ENCODE data around the gene AHRR. TPM values are rescaled to one million over a fixed set of nuclear protein-coding genes. Genes with fewer than 3 reads are reported as not detected.

AHRR gene
- total and polyA plus RNA-seq, 10 of the 15 experiments (the other 5 are each of a cell fraction or from before 2014, with no cell fraction given): 0.90 to 35.2 (median 19.2) TPM

DNA sequence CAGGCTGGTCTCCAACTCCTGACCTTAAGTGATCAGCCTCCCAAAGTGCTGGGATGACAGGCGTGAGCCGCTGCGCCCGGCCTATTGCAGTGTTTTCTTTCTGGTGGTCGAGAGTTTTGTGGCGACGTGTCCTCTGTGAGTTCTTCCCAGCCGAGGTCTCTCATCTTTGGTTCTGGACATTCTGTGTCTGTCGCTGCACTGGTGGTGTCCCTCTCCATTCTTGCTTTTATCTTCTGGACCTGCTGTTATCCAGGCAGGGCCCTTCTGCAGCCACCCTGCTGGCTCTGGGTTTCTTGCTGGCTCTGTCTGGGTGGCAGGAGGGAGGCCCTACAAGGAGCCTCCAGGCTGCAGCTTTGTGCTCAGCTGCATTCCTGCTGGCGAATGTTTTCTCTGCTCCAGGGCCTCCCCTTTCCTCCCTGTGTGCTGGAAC, 72.3 kb downstream of the AHRR start (continued):
- TF ChIP-seq EGR1 (IDR thresholded peaks at IDR 0.05; ENCODE audit: borderline replicate concordance in 1 of 2, low read depth in 2 of 2, low read length in 2 of 2): no peak
- TF ChIP-seq, protein P1, sequence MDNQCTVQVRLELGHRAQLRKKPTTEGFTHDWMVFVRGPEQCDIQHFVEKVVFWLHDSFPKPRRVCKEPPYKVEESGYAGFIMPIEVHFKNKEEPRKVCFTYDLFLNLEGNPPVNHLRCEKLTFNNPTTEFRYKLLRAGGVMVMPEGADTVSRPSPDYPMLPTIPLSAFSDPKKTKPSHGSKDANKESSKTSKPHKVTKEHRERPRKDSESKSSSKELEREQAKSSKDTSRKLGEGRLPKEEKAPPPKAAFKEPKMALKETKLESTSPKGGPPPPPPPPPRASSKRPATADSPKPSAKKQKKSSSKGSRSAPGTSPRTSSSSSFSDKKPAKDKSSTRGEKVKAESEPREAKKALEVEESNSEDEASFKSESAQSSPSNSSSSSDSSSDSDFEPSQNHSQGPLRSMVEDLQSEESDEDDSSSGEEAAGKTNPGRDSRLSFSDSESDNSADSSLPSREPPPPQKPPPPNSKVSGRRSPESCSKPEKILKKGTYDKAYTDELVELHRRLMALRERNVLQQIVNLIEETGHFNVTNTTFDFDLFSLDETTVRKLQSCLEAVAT (IDR thresholded peaks at IDR 0.05): no peak

GRCh38 chr5:394671-395155, 73.2 kb downstream of the AHRR start:
- H3K27me3 ChIP-seq (replicated peaks in 1 of 2; ENCODE audit: control insufficient read depth in 2 of 2, insufficient read depth in 2 of 2, low read length in 1 of 2): no peaks in the 10 kb centered on the region
- CTCF ChIA-PET: no interaction called here
- WGBS (ENCODE audit: insufficient coverage, insufficient replicate concordance, low lambda C conversion rate, missing lambda C conversion rate): 88% methylated on average over 18 of the region's 18 CpGs
- no peak overlapping the region; the same call in 1 of the 2 replicates for H3K27ac ChIP-seq (ENCODE audit: control insufficient read depth, insufficient read depth)
- no peak overlapping the region; the same call in 1 of the 2 replicates for H3K9ac ChIP-seq (ENCODE audit: control insufficient read depth, insufficient read depth, low read length)
- FAIRE-seq (no peak), DNase-seq (ENCODE audit: low read depth, low spot score) (no peak), ATAC-seq (no peak)
- H3K4me3 ChIP-seq: no peak overlapping the region
- BruUV-seq (replicated peaks): no TSS peak
- no peaks in the 10 kb centered on the region for H3K9me3 ChIP-seq (replicated peaks; ENCODE audit: control insufficient read depth, insufficient read depth, low read length)
- in situ Hi-C loops (cut with MboI) (no loop called here), intact Hi-C loops (cut with micrococcal nuclease; ENCODE audit: unreplicated experiment) (no loop called here)
- RAD21 ChIA-PET (ENCODE audit: unreplicated experiment): no interaction called here
- peaks cover 0 to 12% of the 10 kb centered on the region in 2 experiments; a peak in 2 of 4 replicates for H3K36me3 ChIP-seq (ENCODE audit: control insufficient read depth in 2 of 2, insufficient read depth in 2 of 2, low read length in 1 of 2)
- H2AFZ ChIP-seq (ENCODE audit: control insufficient read depth, low read depth, low read length): no peak overlapping the region
- no peaks in the 10 kb centered on the region for H4K20me1 ChIP-seq (ENCODE audit: control insufficient read depth, insufficient read depth)
- peaks cover 11% of the 10 kb centered on the region for H3K79me2 ChIP-seq (ENCODE audit: control insufficient read depth, insufficient read depth, low read length)
- SMC1A ChIA-PET (ENCODE audit: uncharacterized antibody, unreplicated experiment): interaction anchor here (1.4 to 2.1 kb wide), 3 partner anchors 15 to 75 kb away, joined by 3 to 5 read pairs (median 4); no protein-coding TSS in a partner anchor
- POLR2A ChIA-PET: interaction anchor here (1.2 kb wide), 1 partner anchor 16 kb away, joined by 3 read pairs; no protein-coding TSS in a partner anchor
- peaks cover 38% of the 10 kb centered on the region for H3K4me1 ChIP-seq (ENCODE audit: control insufficient read depth, insufficient read depth, low read length)
- no peak overlapping the region for H3K4me2 ChIP-seq (ENCODE audit: control insufficient read depth, insufficient read depth)
- TF ChIP-seq RCOR1 (conservative IDR thresholded peaks at IDR 0.05; ENCODE audit: low read depth, low read length): no peak
- TF ChIP-seq ASH2L (IDR thresholded peaks at IDR 0.05; ENCODE audit: borderline replicate concordance, low read depth): no peak
- TF ChIP-seq, protein P2, sequence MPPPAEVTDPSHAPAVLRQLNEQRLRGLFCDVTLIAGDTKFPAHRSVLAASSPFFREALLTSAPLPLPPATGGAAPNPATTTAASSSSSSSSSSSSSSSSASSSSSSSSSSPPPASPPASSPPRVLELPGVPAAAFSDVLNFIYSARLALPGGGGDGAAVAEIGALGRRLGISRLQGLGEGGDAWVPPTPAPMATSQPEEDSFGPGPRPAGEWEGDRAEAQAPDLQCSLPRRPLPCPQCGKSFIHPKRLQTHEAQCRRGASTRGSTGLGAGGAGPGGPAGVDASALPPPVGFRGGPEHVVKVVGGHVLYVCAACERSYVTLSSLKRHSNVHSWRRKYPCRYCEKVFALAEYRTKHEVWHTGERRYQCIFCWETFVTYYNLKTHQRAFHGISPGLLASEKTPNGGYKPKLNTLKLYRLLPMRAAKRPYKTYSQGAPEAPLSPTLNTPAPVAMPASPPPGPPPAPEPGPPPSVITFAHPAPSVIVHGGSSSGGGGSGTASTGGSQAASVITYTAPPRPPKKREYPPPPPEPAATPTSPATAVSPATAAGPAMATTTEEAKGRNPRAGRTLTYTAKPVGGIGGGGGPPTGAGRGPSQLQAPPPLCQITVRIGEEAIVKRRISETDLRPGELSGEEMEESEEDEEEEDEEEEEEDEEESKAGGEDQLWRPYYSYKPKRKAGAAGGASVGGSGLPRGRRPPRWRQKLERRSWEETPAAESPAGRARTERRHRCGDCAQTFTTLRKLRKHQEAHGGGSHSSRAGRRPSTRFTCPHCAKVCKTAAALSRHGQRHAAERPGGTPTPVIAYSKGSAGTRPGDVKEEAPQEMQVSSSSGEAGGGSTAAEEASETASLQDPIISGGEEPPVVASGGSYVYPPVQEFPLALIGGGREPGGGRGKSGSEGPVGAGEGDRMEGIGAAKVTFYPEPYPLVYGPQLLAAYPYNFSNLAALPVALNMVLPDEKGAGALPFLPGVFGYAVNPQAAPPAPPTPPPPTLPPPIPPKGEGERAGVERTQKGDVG (CRISPR knock-in tag; IDR thresholded peaks at IDR 0.05): no peak
- TF ChIP-seq HDGF (IDR thresholded peaks at IDR 0.05): peak; percentile 30; the same call in 1 of the 2 replicates
- no peak for TF ChIP-seq TARDBP (IDR thresholded peaks at IDR 0.05; ENCODE audit: borderline replicate concordance)
- TF ChIP-seq, protein P3, sequence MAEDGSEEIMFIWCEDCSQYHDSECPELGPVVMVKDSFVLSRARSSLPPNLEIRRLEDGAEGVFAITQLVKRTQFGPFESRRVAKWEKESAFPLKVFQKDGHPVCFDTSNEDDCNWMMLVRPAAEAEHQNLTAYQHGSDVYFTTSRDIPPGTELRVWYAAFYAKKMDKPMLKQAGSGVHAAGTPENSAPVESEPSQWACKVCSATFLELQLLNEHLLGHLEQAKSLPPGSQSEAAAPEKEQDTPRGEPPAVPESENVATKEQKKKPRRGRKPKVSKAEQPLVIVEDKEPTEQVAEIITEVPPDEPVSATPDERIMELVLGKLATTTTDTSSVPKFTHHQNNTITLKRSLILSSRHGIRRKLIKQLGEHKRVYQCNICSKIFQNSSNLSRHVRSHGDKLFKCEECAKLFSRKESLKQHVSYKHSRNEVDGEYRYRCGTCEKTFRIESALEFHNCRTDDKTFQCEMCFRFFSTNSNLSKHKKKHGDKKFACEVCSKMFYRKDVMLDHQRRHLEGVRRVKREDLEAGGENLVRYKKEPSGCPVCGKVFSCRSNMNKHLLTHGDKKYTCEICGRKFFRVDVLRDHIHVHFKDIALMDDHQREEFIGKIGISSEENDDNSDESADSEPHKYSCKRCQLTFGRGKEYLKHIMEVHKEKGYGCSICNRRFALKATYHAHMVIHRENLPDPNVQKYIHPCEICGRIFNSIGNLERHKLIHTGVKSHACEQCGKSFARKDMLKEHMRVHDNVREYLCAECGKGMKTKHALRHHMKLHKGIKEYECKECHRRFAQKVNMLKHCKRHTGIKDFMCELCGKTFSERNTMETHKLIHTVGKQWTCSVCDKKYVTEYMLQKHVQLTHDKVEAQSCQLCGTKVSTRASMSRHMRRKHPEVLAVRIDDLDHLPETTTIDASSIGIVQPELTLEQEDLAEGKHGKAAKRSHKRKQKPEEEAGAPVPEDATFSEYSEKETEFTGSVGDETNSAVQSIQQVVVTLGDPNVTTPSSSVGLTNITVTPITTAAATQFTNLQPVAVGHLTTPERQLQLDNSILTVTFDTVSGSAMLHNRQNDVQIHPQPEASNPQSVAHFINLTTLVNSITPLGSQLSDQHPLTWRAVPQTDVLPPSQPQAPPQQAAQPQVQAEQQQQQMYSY (CRISPR knock-in tag; IDR thresholded peaks at IDR 0.05): no peak
- no peak for TF ChIP-seq SPI1 (IDR thresholded peaks at IDR 0.05; ENCODE audit: borderline replicate concordance, insufficient read depth, low read depth, low read length)
- TF ChIP-seq MYB (IDR thresholded peaks at IDR 0.05; ENCODE audit: borderline replicate concordance, low read depth, low read length): no peak
- TF ChIP-seq KLF5 (IDR thresholded peaks at IDR 0.05; ENCODE audit: partially characterized antibody): no peak
- no peak for TF ChIP-seq SREBF2 (IDR thresholded peaks at IDR 0.05; ENCODE audit: low read length)
- no peak for TF ChIP-seq BMI1 (IDR thresholded peaks at IDR 0.05; ENCODE audit: borderline replicate concordance)

Data from GM12878 (cell line).